SK-N-SH treated with all-trans-retinoic acid at 6 μM for 48 hours (cell line): ENCODE results near the gene POLDIP3.

Experiments
- ATAC-seq: fragments of 200-7000 bp; cut with Tn5 transposase; 3 replicates; pipeline ENCODE4 v1.9.1; 2020; ENCODE audit warnings: mild to moderate bottlenecking, moderate library complexity
- ARNTL ChIP-seq: fragments of 450-650 bp; formaldehyde crosslinking; IDR thresholded peaks from 2 replicates; pipeline ENCODE4 v1.5.0; 2020; ENCODE audit warnings: low read depth, mild to moderate bottlenecking, moderate library complexity, borderline replicate concordance
- BACH2 ChIP-seq: fragments of 250-450 bp; sonication (Bioruptor Pico); IDR thresholded peaks from 2 replicates; pipeline ENCODE4 v1.9.0; 2021; ENCODE audit warnings: mild to moderate bottlenecking, borderline replicate concordance
- CSDC2 ChIP-seq: fragments of 250-450 bp; sonication (Bioruptor Pico); IDR thresholded peaks from 2 replicates; pipeline ENCODE4 v1.5.0; 2020; ENCODE audit warnings: mild to moderate bottlenecking, moderate library complexity
- ESRRG ChIP-seq: fragments of 250-450 bp; sonication (Bioruptor Pico); IDR thresholded peaks from 2 replicates; pipeline ENCODE4 v1.6.1; 2021; ENCODE audit warnings: mild to moderate bottlenecking
- GLIS3 ChIP-seq: fragments of 250-450 bp; sonication (Bioruptor Pico); IDR thresholded peaks from 2 replicates; pipeline ENCODE4 v1.5.0; 2020; ENCODE audit warnings: mild to moderate bottlenecking, moderate library complexity
- OSR1 ChIP-seq: fragments of 250-450 bp; sonication (Bioruptor Pico); IDR thresholded peaks from 2 replicates; pipeline ENCODE4 v1.8.0; 2022; ENCODE audit warnings: moderate library complexity, mild to moderate bottlenecking, inconsistent platforms
- PPARA ChIP-seq: fragments of 250-450 bp; sonication (Bioruptor Pico); IDR thresholded peaks from 2 replicates; pipeline ENCODE4 v1.5.0; 2020; ENCODE audit warnings: mild to moderate bottlenecking, borderline replicate concordance
- RARB ChIP-seq: fragments of 250-450 bp; sonication (Bioruptor Pico); IDR thresholded peaks from 2 replicates; pipeline ENCODE4 v1.8.0; 2021; ENCODE audit warnings: mild to moderate bottlenecking, moderate library complexity
- SNAI2 ChIP-seq: fragments of 250-450 bp; sonication (Bioruptor Pico); IDR thresholded peaks from 2 replicates; pipeline ENCODE4 v1.5.0; 2020; ENCODE audit warnings: mild to moderate bottlenecking, moderate library complexity
- TCF4 ChIP-seq: fragments of 250-450 bp; sonication (Bioruptor Pico); IDR thresholded peaks from 2 replicates; pipeline ENCODE4 v1.8.0; 2021; ENCODE audit warnings: mild to moderate bottlenecking, moderate library complexity, borderline replicate concordance
- TOX ChIP-seq: fragments of 250-450 bp; sonication (Bioruptor Pico); IDR thresholded peaks from 2 replicates; pipeline ENCODE4 v1.8.0; 2021; ENCODE audit warnings: mild to moderate bottlenecking, moderate library complexity, borderline replicate concordance
- ZC3H10 ChIP-seq: fragments of 250-450 bp; sonication (Bioruptor Pico); IDR thresholded peaks from 2 replicates; pipeline ENCODE4 v1.5.1; 2021; ENCODE audit warnings: mild to moderate bottlenecking, moderate library complexity
- ZFP3 ChIP-seq: fragments of 250-450 bp; sonication (Bioruptor Pico); IDR thresholded peaks from 2 replicates; pipeline ENCODE4 v1.5.0; 2020; ENCODE audit warnings: mild to moderate bottlenecking, moderate library complexity
- ZFP30 ChIP-seq: fragments of 450-650 bp; formaldehyde crosslinking; IDR thresholded peaks from 2 replicates; pipeline ENCODE4 v1.5.0; 2022; ENCODE audit warnings: mild to moderate bottlenecking, moderate library complexity
- ZNF565 ChIP-seq: fragments of 450-650 bp; formaldehyde crosslinking; conservative IDR thresholded peaks from 2 replicates; pipeline ENCODE4 v1.5.0; 2020; ENCODE audit warnings: low read depth, mild to moderate bottlenecking, moderate library complexity
- ZNF70 ChIP-seq: fragments of 450-650 bp; formaldehyde crosslinking; IDR thresholded peaks from 2 replicates; pipeline ENCODE4 v1.5.0; 2020; ENCODE audit warnings: mild to moderate bottlenecking, moderate library complexity
- ZNF8 ChIP-seq: fragments of 450-650 bp; formaldehyde crosslinking; IDR thresholded peaks from 2 replicates; pipeline ENCODE4 v1.5.0; 2020; ENCODE audit warnings: mild to moderate bottlenecking, moderate library complexity
- TF ChIP-seq, protein P1 (sequence below): fragments of 250-450 bp; sonication (Bioruptor Pico); IDR thresholded peaks from 2 replicates; pipeline ENCODE4 v1.8.0; 2020; ENCODE audit warnings: mild to moderate bottlenecking, moderate library complexity, borderline replicate concordance
- TF ChIP-seq, protein P2 (sequence below): fragments of 250-450 bp; sonication (Bioruptor Pico); IDR thresholded peaks from 2 replicates; pipeline ENCODE4 v1.5.1; 2020; ENCODE audit warnings: low read depth, mild to moderate bottlenecking, moderate library complexity
- TF ChIP-seq, protein P3 (sequence below): fragments of 250-450 bp; sonication (Bioruptor Pico); IDR thresholded peaks from 2 replicates; pipeline ENCODE4 v1.8.0; 2021; ENCODE audit warnings: low read depth, mild to moderate bottlenecking, moderate library complexity, borderline replicate concordance
- TF ChIP-seq, protein P4 (sequence below): fragments of 250-450 bp; sonication (Bioruptor Pico); IDR thresholded peaks from 2 replicates; pipeline ENCODE4 v1.5.0; 2020; ENCODE audit warnings: mild to moderate bottlenecking, moderate library complexity

POLDIP3 gene

DNA sequence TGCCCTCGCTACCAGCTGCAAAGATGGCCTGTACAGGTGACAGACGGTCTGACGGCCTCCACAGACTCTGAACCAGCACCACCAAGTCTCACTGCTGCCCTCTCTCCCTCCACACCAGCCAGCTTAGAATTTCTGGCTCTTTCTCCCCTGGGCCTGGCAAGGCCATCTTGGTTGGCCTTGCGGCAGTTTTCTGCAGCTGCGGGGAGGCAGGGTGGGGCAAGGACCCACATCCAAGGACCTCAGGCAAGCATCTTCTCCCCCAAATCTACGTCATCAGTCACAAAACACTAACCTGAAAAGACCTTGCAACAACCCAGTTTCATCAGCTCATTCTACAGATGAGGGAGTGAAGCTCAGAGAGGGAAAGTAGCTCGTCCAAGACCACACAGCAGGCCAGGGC is 11.7 kb upstream of the POLDIP3 start:
- TF ChIP-seq OSR1 (CRISPR knock-in tag) (no peak), TCF4 (no peak), BACH2 (no peak), ARNTL (CRISPR knock-in tag) (no peak), ZNF565 (CRISPR knock-in tag) (no peak), PPARA (CRISPR knock-in tag) (no peak), ZFP30 (CRISPR knock-in tag) (no peak), ZNF70 (no peak), SNAI2 (CRISPR knock-in tag) (no peak), CSDC2 (no peak), ESRRG (CRISPR knock-in tag) (no peak), RARB (CRISPR knock-in tag) (no peak), GLIS3 (CRISPR knock-in tag) (no peak), TOX (no peak)
- TF ChIP-seq, protein P1, sequence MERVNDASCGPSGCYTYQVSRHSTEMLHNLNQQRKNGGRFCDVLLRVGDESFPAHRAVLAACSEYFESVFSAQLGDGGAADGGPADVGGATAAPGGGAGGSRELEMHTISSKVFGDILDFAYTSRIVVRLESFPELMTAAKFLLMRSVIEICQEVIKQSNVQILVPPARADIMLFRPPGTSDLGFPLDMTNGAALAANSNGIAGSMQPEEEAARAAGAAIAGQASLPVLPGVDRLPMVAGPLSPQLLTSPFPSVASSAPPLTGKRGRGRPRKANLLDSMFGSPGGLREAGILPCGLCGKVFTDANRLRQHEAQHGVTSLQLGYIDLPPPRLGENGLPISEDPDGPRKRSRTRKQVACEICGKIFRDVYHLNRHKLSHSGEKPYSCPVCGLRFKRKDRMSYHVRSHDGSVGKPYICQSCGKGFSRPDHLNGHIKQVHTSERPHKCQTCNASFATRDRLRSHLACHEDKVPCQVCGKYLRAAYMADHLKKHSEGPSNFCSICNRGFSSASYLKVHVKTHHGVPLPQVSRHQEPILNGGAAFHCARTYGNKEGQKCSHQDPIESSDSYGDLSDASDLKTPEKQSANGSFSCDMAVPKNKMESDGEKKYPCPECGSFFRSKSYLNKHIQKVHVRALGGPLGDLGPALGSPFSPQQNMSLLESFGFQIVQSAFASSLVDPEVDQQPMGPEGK (CRISPR knock-in tag): no peak
- TF ChIP-seq, protein P2, sequence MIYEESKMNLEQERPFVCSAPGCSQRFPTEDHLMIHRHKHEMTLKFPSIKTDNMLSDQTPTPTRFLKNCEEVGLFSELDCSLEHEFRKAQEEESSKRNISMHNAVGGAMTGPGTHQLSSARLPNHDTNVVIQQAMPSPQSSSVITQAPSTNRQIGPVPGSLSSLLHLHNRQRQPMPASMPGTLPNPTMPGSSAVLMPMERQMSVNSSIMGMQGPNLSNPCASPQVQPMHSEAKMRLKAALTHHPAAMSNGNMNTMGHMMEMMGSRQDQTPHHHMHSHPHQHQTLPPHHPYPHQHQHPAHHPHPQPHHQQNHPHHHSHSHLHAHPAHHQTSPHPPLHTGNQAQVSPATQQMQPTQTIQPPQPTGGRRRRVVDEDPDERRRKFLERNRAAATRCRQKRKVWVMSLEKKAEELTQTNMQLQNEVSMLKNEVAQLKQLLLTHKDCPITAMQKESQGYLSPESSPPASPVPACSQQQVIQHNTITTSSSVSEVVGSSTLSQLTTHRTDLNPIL (CRISPR knock-in tag): no peak
- TF ChIP-seq, protein P3, sequence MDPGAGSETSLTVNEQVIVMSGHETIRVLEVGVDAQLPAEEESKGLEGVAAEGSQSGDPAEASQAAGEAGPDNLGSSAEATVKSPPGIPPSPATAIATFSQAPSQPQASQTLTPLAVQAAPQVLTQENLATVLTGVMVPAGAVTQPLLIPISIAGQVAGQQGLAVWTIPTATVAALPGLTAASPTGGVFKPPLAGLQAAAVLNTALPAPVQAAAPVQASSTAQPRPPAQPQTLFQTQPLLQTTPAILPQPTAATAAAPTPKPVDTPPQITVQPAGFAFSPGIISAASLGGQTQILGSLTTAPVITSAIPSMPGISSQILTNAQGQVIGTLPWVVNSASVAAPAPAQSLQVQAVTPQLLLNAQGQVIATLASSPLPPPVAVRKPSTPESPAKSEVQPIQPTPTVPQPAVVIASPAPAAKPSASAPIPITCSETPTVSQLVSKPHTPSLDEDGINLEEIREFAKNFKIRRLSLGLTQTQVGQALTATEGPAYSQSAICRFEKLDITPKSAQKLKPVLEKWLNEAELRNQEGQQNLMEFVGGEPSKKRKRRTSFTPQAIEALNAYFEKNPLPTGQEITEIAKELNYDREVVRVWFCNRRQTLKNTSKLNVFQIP (CRISPR knock-in tag): no peak
- TF ChIP-seq, all 23 proteins: peak for 0
- ATAC-seq: no peak

DNA sequence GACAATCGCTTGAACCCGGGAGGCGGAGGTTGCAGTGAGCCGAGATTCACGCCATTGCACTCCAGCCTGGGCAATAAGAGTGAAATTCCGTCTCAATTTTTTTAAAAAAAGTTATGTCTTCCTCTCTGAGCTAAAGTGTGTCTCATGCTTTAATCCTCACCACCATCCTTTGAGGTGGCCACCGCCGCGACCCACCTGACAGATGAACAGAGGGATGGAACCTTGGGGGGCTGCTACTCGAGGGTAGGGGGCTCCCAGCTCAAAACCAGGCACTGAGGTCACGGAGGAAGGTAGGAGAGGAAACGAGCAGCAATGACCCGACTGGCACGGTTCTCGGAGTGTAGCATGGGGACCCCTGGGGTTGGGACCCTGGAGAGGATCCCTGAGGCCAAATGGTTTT is 10.7 kb upstream of the POLDIP3 start:
- ATAC-seq: no peak

DNA sequence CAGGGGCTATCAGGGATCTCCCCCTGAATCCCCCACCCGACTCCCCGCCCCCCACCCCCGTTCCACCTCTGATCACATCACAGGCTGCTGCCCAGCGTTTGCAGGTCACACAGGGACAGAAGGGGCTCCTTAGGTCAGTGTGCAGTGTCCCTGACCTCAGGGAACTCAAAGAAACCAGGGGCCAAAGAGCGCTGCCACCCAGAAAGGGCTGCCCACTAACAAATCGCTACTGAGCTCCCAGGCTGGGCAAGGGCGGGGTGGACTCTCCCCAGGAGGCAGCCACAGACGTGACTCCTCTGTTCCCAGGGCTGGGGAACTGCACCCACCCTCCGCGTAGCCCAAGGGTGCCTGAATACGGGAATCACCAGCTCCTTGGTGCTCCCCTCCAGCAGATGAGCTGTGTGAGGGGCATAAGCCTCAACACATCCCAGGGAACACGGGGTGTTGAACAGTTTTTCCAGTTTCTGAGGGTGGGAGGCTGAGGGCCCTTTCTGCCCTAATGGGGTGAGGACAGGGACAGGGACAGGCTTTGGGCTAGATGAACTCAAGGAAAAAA is 9.9 kb upstream of the POLDIP3 start:
- no peak for ATAC-seq
- TF ChIP-seq ZFP30 (CRISPR knock-in tag) (no peak), RARB (CRISPR knock-in tag) (no peak), BACH2 (no peak), CSDC2 (no peak), ZC3H10 (CRISPR knock-in tag) (no peak), ZFP3 (no peak), ZNF565 (CRISPR knock-in tag) (no peak)
- TF ChIP-seq, protein P4, sequence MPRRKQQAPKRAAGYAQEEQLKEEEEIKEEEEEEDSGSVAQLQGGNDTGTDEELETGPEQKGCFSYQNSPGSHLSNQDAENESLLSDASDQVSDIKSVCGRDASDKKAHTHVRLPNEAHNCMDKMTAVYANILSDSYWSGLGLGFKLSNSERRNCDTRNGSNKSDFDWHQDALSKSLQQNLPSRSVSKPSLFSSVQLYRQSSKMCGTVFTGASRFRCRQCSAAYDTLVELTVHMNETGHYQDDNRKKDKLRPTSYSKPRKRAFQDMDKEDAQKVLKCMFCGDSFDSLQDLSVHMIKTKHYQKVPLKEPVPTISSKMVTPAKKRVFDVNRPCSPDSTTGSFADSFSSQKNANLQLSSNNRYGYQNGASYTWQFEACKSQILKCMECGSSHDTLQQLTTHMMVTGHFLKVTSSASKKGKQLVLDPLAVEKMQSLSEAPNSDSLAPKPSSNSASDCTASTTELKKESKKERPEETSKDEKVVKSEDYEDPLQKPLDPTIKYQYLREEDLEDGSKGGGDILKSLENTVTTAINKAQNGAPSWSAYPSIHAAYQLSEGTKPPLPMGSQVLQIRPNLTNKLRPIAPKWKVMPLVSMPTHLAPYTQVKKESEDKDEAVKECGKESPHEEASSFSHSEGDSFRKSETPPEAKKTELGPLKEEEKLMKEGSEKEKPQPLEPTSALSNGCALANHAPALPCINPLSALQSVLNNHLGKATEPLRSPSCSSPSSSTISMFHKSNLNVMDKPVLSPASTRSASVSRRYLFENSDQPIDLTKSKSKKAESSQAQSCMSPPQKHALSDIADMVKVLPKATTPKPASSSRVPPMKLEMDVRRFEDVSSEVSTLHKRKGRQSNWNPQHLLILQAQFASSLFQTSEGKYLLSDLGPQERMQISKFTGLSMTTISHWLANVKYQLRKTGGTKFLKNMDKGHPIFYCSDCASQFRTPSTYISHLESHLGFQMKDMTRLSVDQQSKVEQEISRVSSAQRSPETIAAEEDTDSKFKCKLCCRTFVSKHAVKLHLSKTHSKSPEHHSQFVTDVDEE: no peak
- TF ChIP-seq, protein P3 (CRISPR knock-in tag): no peak
- TF ChIP-seq, protein P2 (CRISPR knock-in tag): no peak

More for the DNA sequence above, 10.7 kb upstream of the POLDIP3 start:
- TF ChIP-seq ZNF565 (CRISPR knock-in tag) (no peak), ZNF8 (CRISPR knock-in tag) (no peak), ZC3H10 (CRISPR knock-in tag) (no peak), RARB (CRISPR knock-in tag) (no peak), OSR1 (CRISPR knock-in tag) (no peak), GLIS3 (CRISPR knock-in tag) (no peak), ZFP30 (CRISPR knock-in tag) (no peak)
- TF ChIP-seq, protein P2 (CRISPR knock-in tag): no peak
- TF ChIP-seq, protein P1 (CRISPR knock-in tag): no peak
- TF ChIP-seq, all 23 proteins: peak for 0
